Measurements from ENCODE around the gene RPIA. TPM values are rescaled to one million over a fixed set of nuclear protein-coding genes. Genes with fewer than 3 reads are reported as not detected.

RPIA gene
- total and polyA plus RNA-seq, 9 of the 15 experiments (the other 6 are each of a cell fraction or from before 2014, with no cell fraction given): 7.8 to 41.2 (median 25.8) TPM

DNA sequence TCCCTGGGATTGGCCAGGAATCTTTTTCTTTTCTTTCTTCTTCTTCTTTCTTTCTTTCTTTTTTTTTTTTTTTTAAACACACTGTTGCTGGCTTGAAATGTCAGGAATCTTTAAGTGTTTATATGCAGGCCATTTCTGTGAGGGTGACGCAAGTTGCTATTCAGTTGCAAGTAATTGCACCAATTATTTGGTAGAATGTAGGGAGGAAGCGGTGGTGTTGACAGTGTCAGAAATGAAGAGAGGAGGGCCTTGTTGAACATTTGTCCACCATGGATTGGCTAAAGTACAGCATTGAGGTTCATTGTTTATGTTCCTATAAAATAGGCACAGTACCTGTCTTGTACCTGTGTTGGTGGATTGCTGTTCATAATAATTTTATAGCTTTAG, 6.5 kb downstream of the RPIA start:
- H3K9me1 ChIP-seq (ENCODE audit: control insufficient read depth, insufficient read depth, low read length): no peaks in the 10 kb centered on the region
- no peaks in the 10 kb centered on the region; the same call in 1 of the 2 replicates for H4K20me1 ChIP-seq (replicated peaks; ENCODE audit: control insufficient read depth, insufficient read depth, low read length)
- no peak for FAIRE-seq
- H3K79me2 ChIP-seq (ENCODE audit: control insufficient read depth, insufficient read depth, low read length): peaks cover 58% of the 10 kb centered on the region
- no peak overlapping the region for H3K4me3 ChIP-seq
- in situ Hi-C loops (cut with MboI) (no loop called here), intact Hi-C loops (cut with micrococcal nuclease) (loop anchor here (10.0 kb wide), 1 partner anchor 443 kb away; no protein-coding TSS in a partner anchor)
- ChIA-PET CTCF (ENCODE audit: low intra/inter-chr PET ratio) (no interaction called here), POLR2A (interaction anchor here (1.9 kb wide), 1 partner anchor 13 kb away, joined by 8 read pairs; no protein-coding TSS in a partner anchor)
- no TSS peak for BruUV-seq (replicated peaks)
- H3K36me3 ChIP-seq (ENCODE audit: control insufficient read depth, insufficient read depth, low read length): peaks cover 49% of the 10 kb centered on the region
- no peak overlapping the region for H3K4me2 ChIP-seq (ENCODE audit: insufficient read depth, low read length)
- no peak overlapping the region for H3K27ac ChIP-seq (ENCODE audit: extremely low read depth, low read depth, low read length)
- H3K9me3 ChIP-seq (replicated peaks; ENCODE audit: control insufficient read depth, insufficient read depth, low read depth, low read length): peaks cover 4% of the 10 kb centered on the region
- no peak for ATAC-seq
- no peak overlapping the region for H2AFZ ChIP-seq (ENCODE audit: low read depth, low read length)
- no peaks in the 10 kb centered on the region for H3K27me3 ChIP-seq (ENCODE audit: control insufficient read depth in 2 of 2, insufficient read depth in 2 of 2, low read length in 2 of 2)
- no peak for DNase-seq (ENCODE audit: extremely low read depth in 1 of 4, low spot score in 3 of 4)
- 88% methylated on average over 1 of the region's 2 CpGs for WGBS (ENCODE audit: insufficient coverage, low coverage, missing lambda C conversion rate)
- no peak overlapping the region for H3K9ac ChIP-seq (ENCODE audit: insufficient read depth in 1 of 2, low read depth in 2 of 2, low read length in 2 of 2)
- peaks cover 0 to 5% of the 10 kb centered on the region in 2 experiments; a peak in 2 of 5 replicates for H3K4me1 ChIP-seq (replicated peaks in 1 of 2; ENCODE audit: control insufficient read depth in 2 of 2, insufficient read depth in 2 of 2, low read length in 2 of 2)
- TF ChIP-seq NELFE (IDR thresholded peaks at IDR 0.05; ENCODE audit: insufficient read depth, insufficient read length) (no peak), ZNF197 (CRISPR knock-in tag; IDR thresholded peaks at IDR 0.05; ENCODE audit: low read depth) (no peak), TFAM (CRISPR knock-in tag; conservative IDR thresholded peaks at IDR 0.05) (no peak), ZNF232 (CRISPR knock-in tag; IDR thresholded peaks at IDR 0.05) (no peak), OTX1 (CRISPR knock-in tag; IDR thresholded peaks at IDR 0.05) (no peak), MYC (IDR thresholded peaks at IDR 0.05; ENCODE audit: low read depth, low read length) (no peak), MYC (CRISPR knock-in tag; IDR thresholded peaks at IDR 0.05; ENCODE audit: borderline replicate concordance, low read depth) (no peak), BRD9 (IDR thresholded peaks at IDR 0.05; ENCODE audit: low read depth, partially characterized antibody) (no peak), ZKSCAN8 (CRISPR knock-in tag; IDR thresholded peaks at IDR 0.05) (no peak), TBP (optimal IDR thresholded peaks at IDR 0.05; ENCODE audit: low read depth, low read length) (no peak), ZNF551 (CRISPR knock-in tag; IDR thresholded peaks at IDR 0.05) (no peak), TRIM28 (IDR thresholded peaks at IDR 0.05) (no peak), BMI1 (IDR thresholded peaks at IDR 0.05; ENCODE audit: low read length) (no peak), ELF2 (CRISPR knock-in tag; IDR thresholded peaks at IDR 0.05) (no peak)
- TF ChIP-seq, protein P1, sequence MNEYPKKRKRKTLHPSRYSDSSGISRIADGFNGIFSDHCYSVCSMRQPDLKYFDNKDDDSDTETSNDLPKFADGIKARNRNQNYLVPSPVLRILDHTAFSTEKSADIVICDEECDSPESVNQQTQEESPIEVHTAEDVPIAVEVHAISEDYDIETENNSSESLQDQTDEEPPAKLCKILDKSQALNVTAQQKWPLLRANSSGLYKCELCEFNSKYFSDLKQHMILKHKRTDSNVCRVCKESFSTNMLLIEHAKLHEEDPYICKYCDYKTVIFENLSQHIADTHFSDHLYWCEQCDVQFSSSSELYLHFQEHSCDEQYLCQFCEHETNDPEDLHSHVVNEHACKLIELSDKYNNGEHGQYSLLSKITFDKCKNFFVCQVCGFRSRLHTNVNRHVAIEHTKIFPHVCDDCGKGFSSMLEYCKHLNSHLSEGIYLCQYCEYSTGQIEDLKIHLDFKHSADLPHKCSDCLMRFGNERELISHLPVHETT (CRISPR knock-in tag; conservative IDR thresholded peaks at IDR 0.05 in 1 of 2, IDR thresholded peaks at IDR 0.05 in 1 of 2): no peak
- TF ChIP-seq, protein P2, sequence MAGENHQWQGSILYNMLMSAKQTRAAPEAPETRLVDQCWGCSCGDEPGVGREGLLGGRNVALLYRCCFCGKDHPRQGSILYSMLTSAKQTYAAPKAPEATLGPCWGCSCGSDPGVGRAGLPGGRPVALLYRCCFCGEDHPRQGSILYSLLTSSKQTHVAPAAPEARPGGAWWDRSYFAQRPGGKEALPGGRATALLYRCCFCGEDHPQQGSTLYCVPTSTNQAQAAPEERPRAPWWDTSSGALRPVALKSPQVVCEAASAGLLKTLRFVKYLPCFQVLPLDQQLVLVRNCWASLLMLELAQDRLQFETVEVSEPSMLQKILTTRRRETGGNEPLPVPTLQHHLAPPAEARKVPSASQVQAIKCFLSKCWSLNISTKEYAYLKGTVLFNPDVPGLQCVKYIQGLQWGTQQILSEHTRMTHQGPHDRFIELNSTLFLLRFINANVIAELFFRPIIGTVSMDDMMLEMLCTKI (IDR thresholded peaks at IDR 0.05; ENCODE audit: partially characterized antibody): no peak
- TF ChIP-seq, protein P3, sequence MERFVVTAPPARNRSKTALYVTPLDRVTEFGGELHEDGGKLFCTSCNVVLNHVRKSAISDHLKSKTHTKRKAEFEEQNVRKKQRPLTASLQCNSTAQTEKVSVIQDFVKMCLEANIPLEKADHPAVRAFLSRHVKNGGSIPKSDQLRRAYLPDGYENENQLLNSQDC (CRISPR knock-in tag; IDR thresholded peaks at IDR 0.05): no peak
- TF ChIP-seq, protein P4, sequence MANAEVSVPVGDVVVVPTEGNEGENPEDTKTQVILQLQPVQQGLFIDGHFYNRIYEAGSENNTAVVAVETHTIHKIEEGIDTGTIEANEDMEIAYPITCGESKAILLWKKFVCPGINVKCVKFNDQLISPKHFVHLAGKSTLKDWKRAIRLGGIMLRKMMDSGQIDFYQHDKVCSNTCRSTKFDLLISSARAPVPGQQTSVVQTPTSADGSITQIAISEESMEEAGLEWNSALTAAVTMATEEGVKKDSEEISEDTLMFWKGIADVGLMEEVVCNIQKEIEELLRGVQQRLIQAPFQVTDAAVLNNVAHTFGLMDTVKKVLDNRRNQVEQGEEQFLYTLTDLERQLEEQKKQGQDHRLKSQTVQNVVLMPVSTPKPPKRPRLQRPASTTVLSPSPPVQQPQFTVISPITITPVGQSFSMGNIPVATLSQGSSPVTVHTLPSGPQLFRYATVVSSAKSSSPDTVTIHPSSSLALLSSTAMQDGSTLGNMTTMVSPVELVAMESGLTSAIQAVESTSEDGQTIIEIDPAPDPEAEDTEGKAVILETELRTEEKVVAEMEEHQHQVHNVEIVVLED (CRISPR knock-in tag; IDR thresholded peaks at IDR 0.05): no peak
